Fibroblast of gingiva (primary cell): ENCODE measurements around the gene TLR9.
"Not testable (repeated sequence)": the region's sequence is repeated elsewhere in the genome, so short reads cannot be mapped to it uniquely, and the experiment has no call there.

Source experiments
- DNase-seq: peaks from one replicate; pipeline ENCODE4 v3.0.0-alpha.2; 2011; ENCODE audit warnings: low read depth

The TLR9 gene, protein sequence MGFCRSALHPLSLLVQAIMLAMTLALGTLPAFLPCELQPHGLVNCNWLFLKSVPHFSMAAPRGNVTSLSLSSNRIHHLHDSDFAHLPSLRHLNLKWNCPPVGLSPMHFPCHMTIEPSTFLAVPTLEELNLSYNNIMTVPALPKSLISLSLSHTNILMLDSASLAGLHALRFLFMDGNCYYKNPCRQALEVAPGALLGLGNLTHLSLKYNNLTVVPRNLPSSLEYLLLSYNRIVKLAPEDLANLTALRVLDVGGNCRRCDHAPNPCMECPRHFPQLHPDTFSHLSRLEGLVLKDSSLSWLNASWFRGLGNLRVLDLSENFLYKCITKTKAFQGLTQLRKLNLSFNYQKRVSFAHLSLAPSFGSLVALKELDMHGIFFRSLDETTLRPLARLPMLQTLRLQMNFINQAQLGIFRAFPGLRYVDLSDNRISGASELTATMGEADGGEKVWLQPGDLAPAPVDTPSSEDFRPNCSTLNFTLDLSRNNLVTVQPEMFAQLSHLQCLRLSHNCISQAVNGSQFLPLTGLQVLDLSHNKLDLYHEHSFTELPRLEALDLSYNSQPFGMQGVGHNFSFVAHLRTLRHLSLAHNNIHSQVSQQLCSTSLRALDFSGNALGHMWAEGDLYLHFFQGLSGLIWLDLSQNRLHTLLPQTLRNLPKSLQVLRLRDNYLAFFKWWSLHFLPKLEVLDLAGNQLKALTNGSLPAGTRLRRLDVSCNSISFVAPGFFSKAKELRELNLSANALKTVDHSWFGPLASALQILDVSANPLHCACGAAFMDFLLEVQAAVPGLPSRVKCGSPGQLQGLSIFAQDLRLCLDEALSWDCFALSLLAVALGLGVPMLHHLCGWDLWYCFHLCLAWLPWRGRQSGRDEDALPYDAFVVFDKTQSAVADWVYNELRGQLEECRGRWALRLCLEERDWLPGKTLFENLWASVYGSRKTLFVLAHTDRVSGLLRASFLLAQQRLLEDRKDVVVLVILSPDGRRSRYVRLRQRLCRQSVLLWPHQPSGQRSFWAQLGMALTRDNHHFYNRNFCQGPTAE

DNA sequence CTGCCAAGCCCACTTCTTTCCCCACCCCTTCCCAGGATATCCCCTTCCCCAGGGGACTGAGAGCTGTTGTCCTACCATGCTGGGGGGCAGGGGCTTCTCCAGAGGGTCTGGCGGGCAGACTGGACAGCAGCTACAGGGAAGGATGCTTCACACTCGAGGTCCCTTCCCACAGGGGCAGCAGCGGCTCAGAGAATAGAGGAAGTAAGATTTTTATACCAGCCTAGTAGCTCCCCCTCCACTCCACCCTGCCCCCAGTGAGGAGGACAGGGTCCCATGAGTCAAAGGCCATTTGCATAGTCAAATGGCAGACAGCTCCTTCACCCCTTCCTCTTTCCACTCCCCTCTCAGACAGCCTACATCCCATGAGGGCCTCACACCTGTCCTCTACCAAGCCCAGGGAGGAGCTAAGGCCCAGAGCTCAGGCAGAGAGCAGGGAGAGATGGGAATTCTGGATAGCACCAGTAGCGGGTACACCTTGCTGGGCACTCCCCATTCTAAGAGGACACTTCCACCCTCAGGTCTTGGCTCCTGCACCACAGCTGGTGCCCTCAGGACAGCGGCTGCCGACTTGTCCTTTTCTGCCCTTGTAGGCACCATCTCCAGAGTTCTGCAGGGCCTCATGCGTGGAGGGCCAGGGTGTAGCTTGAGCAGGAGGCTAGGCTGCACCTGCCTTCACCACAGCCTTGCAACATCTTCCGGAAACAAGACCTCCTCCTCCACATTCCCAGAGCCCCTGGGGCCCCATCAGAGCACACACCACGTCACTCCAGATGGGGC, at the start of gene TLR9:
Gene TLR9, minus strand, starts transcription at position 194 of the 777 bp plus-strand sequence. Its CDS starts 116 bp downstream, at position 78.
- no peak for DNase-seq

DNA sequence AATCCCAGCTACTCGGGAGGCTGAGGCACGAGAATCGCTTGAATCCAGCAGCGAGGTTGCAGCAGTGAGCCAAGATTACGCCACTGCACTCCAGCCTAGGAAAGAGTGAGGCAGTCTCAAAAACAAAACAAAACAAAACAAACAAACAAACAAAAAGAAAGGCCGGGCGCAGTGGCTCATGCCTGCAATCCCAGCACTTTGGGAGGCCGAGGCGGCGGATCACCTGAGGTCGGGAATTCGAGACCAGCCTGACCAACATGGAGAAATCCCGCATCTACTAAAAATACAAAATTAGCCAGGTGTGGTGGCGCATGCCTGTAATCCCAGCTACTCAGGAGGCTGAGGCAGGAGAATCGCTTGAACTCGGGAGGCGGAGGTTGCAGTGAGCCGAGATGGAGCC, 49.3 kb upstream of the TLR9 start:
- not testable (repeated sequence) for DNase-seq

DNA sequence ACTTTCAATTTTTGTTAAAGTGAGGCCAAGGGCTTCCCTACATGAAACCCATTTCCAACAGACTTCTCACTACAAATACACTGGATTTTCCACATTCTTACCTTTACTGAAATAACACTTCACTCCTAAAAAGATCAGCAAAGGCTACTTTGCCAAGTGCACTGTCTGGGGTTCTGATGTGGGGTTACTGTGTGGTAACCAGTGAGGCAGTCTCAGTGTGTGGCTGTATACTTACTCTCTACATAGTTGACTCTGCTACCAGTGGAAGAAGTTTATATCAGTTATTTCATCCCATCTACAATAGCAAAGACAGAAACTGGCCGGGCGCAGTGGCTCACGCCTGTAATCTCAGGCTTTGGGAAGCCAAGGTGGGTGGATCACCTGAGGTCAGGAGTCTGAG, 47.4 kb upstream of the TLR9 start:
- no peak for DNase-seq

- not testable (repeated sequence) for DNase-seq
These were observed 46.7 kb upstream of the TLR9 start for GRCh38 chr3:52272172-52272571.

DNA sequence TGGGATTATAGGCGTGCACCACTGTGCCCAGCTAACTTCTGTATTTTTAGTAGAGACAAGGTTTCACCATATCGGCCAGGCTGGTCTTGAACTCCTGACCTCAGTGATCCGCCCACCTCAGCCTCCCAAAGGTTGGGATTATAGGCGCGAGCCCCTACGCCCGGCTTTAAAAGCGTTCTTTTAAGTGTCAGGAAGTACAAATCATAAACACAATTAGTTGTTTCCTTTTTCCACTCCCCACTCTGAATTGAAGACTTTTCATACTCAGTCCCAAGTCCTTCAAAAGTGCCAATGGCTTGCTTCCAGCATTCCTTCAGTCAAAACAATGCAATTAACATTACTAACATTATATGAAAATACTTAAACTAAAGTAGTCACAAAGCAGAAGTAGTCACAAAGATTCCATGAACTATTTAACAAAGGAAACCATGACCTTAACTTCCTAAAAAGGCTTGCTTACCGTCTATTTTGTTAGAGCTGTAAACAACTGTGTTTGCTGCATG, 44.9 kb upstream of the TLR9 start:
- DNase-seq, result no peak

DNA sequence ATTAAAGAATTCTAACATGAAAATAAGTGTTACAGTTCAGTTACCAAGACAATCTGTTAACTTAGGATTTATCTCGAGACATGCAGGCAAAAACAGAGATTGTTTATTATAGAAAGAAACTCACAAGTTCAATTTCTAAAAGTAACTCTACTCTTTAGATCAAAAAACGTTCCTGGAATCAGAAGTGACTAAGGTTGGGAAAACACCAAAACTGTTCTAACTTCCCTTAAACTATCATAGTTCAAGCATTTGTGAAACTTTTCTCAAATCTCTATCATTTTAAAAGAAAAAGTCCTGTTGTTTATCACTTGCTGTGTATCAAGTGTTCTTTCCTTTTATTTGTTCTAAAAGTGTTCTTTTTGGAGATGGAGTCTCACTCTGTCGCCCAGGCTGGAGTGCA, 44.3 kb upstream of the TLR9 start:
- no peak for DNase-seq

GRCh38 chr3:52268036-52268435, 42.6 kb upstream of the TLR9 start:
- DNase-seq, result no peak

GRCh38 chr3:52265387-52265786, 39.9 kb upstream of the TLR9 start:
- no peak for DNase-seq

- DNase-seq, result no peak
These were observed 37.0 kb upstream of the TLR9 start for GRCh38 chr3:52262447-52262846.

- no peak for DNase-seq
These were observed 34.0 kb upstream of the TLR9 start for GRCh38 chr3:52259448-52259847.

DNA sequence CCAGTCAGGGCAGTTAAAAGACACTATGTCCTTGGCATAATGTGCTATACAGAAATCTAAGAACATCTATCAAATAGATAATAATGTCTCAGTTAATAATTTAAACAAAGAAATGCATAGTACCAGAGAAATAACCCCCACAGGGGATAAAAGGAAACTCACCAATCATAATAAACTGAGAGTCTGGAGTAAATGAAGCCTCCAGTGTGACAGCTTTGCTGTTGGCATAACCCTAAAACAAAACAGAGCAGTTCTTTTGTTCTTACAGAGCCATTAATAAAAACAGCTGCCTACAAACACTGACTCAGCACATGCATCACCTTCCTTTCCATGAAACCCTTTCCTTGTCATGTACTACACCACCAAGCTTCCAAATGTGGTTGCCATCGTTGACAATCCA, 33.6 kb upstream of the TLR9 start:
- no peak for DNase-seq

DNA sequence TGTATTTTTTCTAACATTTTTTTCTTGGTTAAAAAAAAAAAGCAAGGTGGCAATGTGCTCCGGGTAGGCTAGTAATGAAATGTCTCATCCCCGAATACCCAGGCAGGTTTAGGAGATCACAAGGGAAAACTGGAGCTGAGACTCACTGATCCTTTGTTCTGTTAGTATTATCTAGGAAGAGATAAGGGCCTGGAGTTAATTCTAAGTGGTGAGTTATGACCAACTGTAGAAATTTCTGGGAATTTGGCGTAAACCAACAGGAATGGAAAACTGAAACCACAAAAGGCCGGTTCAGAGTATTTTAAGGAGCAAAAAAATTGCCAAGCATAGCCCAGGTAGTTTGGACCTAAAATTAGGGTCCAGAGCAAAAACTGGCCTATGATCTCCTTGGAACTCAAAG, 32.5 kb upstream of the TLR9 start:
- DNase-seq, result no peak

GRCh38 chr3:52256622-52257021, 31.2 kb upstream of the TLR9 start:
- DNase-seq, result no peak

- no peak for DNase-seq
These were observed 30.7 kb upstream of the TLR9 start for GRCh38 chr3:52256159-52256558.

DNA sequence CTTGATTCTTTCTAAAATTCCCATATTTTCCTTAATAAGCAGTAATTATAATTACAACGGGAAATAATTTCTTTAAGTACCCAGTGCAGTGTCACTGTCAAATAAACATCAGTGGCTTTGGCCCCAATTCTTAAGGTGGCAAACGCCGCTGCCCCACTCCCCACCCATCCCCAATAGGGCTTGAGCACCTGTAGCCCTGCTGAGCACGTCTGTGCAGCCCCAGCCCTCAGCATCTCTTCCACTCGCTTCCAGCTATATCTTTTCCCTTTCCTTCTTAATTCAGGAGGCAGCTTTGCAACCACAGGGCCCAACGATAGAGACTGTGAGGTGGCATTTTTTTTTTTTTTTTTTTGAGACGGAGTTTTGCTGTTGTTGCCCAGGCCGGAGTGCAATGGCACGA, 29.2 kb upstream of the TLR9 start:
- DNase-seq, result no peak

DNA sequence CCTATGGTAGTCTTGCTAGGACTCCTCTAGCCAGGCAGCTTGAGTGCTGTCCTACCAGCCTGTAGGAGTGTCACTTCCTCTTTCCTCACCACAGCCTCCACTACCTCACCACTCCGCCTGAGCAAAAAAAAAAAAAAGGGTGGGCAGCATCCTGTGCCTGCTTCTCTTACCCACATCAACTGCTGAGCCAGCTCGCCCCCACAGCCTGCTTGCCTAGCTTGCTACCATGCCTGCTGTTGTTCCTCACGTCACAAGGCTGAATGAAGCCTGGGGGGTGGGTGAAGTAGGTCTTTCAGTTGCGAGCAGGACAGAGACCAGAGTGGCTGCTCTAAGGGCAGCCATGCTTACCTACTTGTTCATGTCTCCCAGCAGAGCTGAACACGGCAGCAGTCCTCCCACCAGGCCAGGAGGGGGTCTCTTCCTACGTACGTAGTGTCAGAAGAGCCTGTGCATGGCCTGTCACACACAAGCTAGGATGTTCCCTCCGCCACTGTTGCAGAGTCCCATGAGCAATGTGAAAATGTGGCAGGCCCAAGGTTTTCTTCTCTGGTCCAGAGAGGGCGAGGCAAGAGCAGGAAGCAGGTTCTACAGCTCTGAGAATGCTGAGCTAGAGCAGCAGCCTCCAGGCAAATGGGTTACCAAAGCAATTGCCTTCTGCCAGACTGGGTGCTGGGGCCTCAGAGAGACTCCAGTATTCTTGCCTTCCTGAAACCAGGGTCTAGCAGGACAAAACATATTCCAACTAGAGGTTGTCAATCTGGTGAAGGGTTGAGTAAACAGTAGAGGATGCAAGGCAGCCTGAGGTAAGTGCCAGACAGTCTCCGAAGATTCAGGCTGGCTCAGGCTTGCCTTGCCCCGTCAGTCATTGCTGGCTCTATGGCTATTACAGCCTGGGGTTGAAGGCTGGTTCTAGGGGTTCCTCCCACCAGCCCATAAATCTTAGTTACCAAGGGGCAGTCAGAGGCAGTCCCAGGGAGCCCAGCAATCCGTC, 28.2 kb upstream of the TLR9 start:
- DNase-seq, result no peak

- no peak for DNase-seq
These were observed 24.7 kb upstream of the TLR9 start for GRCh38 chr3:52250122-52250521.

GRCh38 chr3:52249683-52250082, 24.2 kb upstream of the TLR9 start:
- no peak for DNase-seq

DNA sequence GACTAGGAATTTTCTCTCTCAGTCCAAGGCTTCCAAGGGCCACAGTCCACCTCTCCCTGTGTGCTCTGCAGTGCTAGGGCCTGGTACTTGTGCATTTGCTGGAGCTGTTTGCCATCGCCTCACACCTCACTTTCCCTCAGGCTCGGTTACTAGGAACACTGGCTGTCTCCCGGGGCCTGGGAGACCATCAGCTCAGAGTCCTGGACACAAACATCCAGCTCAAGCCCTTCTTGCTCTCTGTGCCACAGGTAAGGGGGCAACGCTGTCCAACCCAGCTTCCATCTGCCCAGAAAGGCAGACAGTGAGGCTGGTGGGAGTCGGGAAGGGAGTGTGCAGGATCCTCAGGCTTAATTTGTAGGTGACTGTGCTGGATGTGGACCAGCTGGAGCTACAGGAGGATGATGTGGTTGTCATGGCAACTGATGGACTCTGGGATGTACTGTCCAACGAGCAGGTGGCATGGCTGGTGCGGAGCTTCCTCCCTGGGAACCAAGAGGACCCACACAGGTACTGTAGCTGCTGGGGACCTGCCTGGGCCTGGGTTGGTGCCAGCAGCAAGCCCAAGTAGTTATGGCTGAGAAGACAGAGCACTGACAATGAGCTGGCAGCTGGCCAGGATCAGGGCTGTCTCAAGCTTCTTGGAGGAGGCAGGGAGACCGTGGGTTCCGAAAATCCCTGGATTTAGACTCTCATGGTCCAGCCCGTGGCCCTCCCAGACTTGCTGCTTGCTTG, 23.5 kb upstream of the TLR9 start:
- no peak for DNase-seq

DNA sequence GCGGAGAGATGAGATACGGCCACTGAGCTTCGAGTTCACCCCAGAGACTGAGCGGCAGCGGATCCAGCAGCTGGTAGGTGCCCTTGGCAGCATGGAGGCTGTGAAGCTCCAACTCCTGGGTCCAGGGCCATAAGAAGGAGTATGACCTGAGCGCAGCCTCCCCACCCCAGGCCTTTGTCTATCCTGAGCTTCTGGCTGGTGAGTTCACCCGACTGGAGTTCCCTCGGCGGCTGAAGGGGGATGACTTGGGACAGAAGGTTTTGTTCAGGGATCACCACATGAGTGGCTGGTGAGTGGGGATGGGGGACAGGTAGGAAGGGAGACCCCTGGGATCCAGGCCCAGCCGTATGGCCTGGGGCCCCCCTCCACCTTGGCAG, 22.7 kb upstream of the TLR9 start:
- DNase-seq, result no peak
